GM19240 (cell line): ENCODE measurements around the gene CFI.

Experiments
- DNase-seq: peaks from one replicate; pipeline ENCODE4 v3.0.0; 2011; ENCODE audit warnings: low spot score; ENCODE audit not compliant: insufficient read length

CFI gene

GRCh38 chr4:109730619-109731545, 70.9 kb downstream of the CFI start:
- no peak for DNase-seq

- DNase-seq, result peak; percentile 53
These were observed 71.8 kb downstream of the CFI start, which contains the start of gene PLA2G12A for GRCh38 chr4:109729718-109730618. TSS of gene PLA2G12A (minus strand) at chr4:109730070. CDS start at chr4:109729809, 261 bp downstream.

GRCh38 chr4:109729117-109729717, 72.6 kb downstream of the CFI start:
- DNase-seq, result peak; percentile 2

- DNase-seq, result no peak
These were observed 73.4 kb downstream of the CFI start for GRCh38 chr4:109728385-109728784.

- DNase-seq, result no peak
These were observed 78.7 kb downstream of the CFI start for GRCh38 chr4:109723110-109723509.

- no peak for DNase-seq
These were observed 79.4 kb downstream of the CFI start for GRCh38 chr4:109722357-109722756.

GRCh38 chr4:109721033-109721432, 80.8 kb downstream of the CFI start:
- no peak for DNase-seq

GRCh38 chr4:109719604-109720003, 82.2 kb downstream of the CFI start:
- no peak for DNase-seq

GRCh38 chr4:109718759-109719158, 83.0 kb downstream of the CFI start:
- DNase-seq, result no peak

- no peak for DNase-seq
These were observed 88.3 kb downstream of the CFI start for GRCh38 chr4:109713500-109713899.

GRCh38 chr4:109708990-109709389, 92.8 kb downstream of the CFI start:
- peak; percentile 8 for DNase-seq

- DNase-seq, result no peak
These were observed 93.4 kb downstream of the CFI start for GRCh38 chr4:109708435-109708834.

- no peak for DNase-seq
These were observed 98.0 kb downstream of the CFI start for GRCh38 chr4:109703664-109704361.

- DNase-seq, result peak; percentile 38
These were observed 98.7 kb downstream of the CFI start, which contains the start of gene CASP6 for GRCh38 chr4:109702950-109703663. TSS of gene CASP6 (minus strand) at chr4:109703445. CDS start at chr4:109703395, 50 bp downstream.

- no peak for DNase-seq
These were observed 100.0 kb downstream of the CFI start for GRCh38 chr4:109701566-109702410.

- DNase-seq, result no peak
These were observed 102.1 kb downstream of the CFI start for GRCh38 chr4:109699553-109700225.

- DNase-seq, result no peak
These were observed 103.1 kb downstream of the CFI start for GRCh38 chr4:109698656-109699055.

- DNase-seq, result no peak
These were observed 110.3 kb downstream of the CFI start for GRCh38 chr4:109691411-109691920.
